HCT116 (cell line): ENCODE results near the gene FBXO40.

Source experiments
- CEBPB ChIP-seq: IDR thresholded peaks from 2 replicates; pipeline ENCODE4 v1.6.1; 2012; ENCODE audit warnings: low read depth
- EGR1 ChIP-seq: IDR thresholded peaks from 2 replicates; pipeline ENCODE4 v1.6.1; 2012; ENCODE audit warnings: low read depth
- EZH2 ChIP-seq: fragments of 200-600 bp; sonication (generic); IDR thresholded peaks from 2 replicates; pipeline ENCODE4 v1.6.1; 2017; ENCODE audit warnings: antibody characterized with exemption, mixed run types
- POLR2A ChIP-seq: IDR thresholded peaks from 2 replicates; pipeline ENCODE4 v1.7.0; 2011; ENCODE audit warnings: borderline replicate concordance; ENCODE audit not compliant: insufficient read depth, insufficient read length; ENCODE audit errors: extremely low read depth
- POLR2AphosphoS5 ChIP-seq: IDR thresholded peaks from 2 replicates; pipeline ENCODE4 v1.6.1; 2011; ENCODE audit warnings: mild to moderate bottlenecking, low read depth, low read length, moderate library complexity
- SRF ChIP-seq: IDR thresholded peaks from 2 replicates; pipeline ENCODE4 v1.6.1; 2012; ENCODE audit warnings: low read depth
- YY1 ChIP-seq: IDR thresholded peaks from 2 replicates; pipeline ENCODE4 v1.6.1; 2011; ENCODE audit warnings: low read length, low read depth, moderate library complexity, mild to moderate bottlenecking; ENCODE audit not compliant: insufficient replicate concordance; ENCODE audit errors: extremely low read depth
- ZBTB33 ChIP-seq: IDR thresholded peaks from 2 replicates; pipeline ENCODE4 v1.6.1; 2011; ENCODE audit warnings: mild to moderate bottlenecking, low read length, moderate library complexity; ENCODE audit not compliant: insufficient replicate concordance; ENCODE audit errors: extremely low read depth
- ZNF274 ChIP-seq: fragments of 200-500 bp; sonication (Bioruptor generic); IDR thresholded peaks from 2 replicates; pipeline ENCODE4 v1.6.1; 2014; ENCODE audit warnings: mild to moderate bottlenecking, low read depth, low read length, inconsistent platforms
- TF ChIP-seq, protein P1 (sequence below): IDR thresholded peaks from 2 replicates; pipeline ENCODE4 v1.6.1; 2012; ENCODE audit warnings: low read depth
- TF ChIP-seq, protein P2 (sequence below), 3 experiments: fragments of 200-600 bp in 1 of 3; sonication (generic) in 1 of 3; IDR thresholded peaks in 2 of 3; conservative IDR thresholded peaks in 1 of 3; 2 replicates each; pipeline ENCODE4 v1.5.1; 2012 to 2017; ENCODE audit warnings: low read depth in 2 of 3, low read length in 2 of 3, antibody characterized with exemption in 1 of 3, borderline replicate concordance in 1 of 3, control low read depth in 1 of 3, mild to moderate bottlenecking in 1 of 3, mixed read lengths in 1 of 3, mixed run types in 1 of 3, moderate library complexity in 1 of 3; ENCODE audit not compliant: insufficient read depth in 1 of 3

DNA sequence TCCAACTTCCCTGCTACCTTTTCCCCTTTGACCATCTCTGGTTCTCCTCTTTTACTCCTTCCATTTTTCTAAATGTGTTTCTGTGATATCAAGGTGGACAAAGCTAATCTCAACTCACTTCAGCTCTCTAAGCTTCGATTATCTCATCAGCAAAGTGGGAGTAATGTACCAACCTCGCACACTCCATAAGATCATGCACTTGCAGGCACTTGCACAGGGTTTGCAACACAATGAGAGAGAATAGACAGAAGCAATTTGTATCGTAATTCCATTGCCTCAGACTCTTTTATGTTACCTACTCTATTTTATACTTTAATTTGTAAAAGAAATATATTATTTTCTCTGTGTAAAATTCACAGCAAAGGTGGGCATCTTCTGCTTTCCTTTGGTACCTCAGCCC, 40.4 kb upstream of the FBXO40 start:
- TF ChIP-seq POLR2A (no peak), ZNF274 (no peak), ZBTB33 (no peak), POLR2AphosphoS5 (no peak), EZH2 (no peak), EGR1 (no peak), CEBPB (no peak), SRF (no peak), YY1 (no peak)
- TF ChIP-seq, protein P1, sequence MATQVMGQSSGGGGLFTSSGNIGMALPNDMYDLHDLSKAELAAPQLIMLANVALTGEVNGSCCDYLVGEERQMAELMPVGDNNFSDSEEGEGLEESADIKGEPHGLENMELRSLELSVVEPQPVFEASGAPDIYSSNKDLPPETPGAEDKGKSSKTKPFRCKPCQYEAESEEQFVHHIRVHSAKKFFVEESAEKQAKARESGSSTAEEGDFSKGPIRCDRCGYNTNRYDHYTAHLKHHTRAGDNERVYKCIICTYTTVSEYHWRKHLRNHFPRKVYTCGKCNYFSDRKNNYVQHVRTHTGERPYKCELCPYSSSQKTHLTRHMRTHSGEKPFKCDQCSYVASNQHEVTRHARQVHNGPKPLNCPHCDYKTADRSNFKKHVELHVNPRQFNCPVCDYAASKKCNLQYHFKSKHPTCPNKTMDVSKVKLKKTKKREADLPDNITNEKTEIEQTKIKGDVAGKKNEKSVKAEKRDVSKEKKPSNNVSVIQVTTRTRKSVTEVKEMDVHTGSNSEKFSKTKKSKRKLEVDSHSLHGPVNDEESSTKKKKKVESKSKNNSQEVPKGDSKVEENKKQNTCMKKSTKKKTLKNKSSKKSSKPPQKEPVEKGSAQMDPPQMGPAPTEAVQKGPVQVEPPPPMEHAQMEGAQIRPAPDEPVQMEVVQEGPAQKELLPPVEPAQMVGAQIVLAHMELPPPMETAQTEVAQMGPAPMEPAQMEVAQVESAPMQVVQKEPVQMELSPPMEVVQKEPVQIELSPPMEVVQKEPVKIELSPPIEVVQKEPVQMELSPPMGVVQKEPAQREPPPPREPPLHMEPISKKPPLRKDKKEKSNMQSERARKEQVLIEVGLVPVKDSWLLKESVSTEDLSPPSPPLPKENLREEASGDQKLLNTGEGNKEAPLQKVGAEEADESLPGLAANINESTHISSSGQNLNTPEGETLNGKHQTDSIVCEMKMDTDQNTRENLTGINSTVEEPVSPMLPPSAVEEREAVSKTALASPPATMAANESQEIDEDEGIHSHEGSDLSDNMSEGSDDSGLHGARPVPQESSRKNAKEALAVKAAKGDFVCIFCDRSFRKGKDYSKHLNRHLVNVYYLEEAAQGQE: no peak
- TF ChIP-seq, protein P2, sequence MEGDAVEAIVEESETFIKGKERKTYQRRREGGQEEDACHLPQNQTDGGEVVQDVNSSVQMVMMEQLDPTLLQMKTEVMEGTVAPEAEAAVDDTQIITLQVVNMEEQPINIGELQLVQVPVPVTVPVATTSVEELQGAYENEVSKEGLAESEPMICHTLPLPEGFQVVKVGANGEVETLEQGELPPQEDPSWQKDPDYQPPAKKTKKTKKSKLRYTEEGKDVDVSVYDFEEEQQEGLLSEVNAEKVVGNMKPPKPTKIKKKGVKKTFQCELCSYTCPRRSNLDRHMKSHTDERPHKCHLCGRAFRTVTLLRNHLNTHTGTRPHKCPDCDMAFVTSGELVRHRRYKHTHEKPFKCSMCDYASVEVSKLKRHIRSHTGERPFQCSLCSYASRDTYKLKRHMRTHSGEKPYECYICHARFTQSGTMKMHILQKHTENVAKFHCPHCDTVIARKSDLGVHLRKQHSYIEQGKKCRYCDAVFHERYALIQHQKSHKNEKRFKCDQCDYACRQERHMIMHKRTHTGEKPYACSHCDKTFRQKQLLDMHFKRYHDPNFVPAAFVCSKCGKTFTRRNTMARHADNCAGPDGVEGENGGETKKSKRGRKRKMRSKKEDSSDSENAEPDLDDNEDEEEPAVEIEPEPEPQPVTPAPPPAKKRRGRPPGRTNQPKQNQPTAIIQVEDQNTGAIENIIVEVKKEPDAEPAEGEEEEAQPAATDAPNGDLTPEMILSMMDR (IDR thresholded peaks at IDR 0.05 in 2 of 3, conservative IDR thresholded peaks at IDR 0.05 in 1 of 3; ENCODE audit: borderline replicate concordance in 1 of 3, insufficient read depth in 1 of 3, low read depth in 2 of 3, low read length in 2 of 3): no peak
